Endothelial cell of umbilical vein (primary cell): Measurements from ENCODE around the gene WDR27. TPM values are rescaled to one million over a fixed set of nuclear protein-coding genes. Genes with fewer than 3 reads are reported as not detected.

Experiments
- BruUV-seq: library from RNA; stranded (reverse); fragments of 400-500 nt; replicated peaks from 2 replicates; lab custom pipeline; 2021; lab: Mats Ljungman, UMichigan
- CTCF ChIA-PET: fragments of 300-600, 350-600 bp; sonication (Branson Sonifier 250); formaldehyde crosslinking; loops from one replicate; lab custom pipeline; 2021; ENCODE audit warnings: antibody characterized with exemption, inconsistent platforms; lab: Charles Lee
- POLR2A ChIA-PET: fragments of 300-600, 350-600 bp; sonication (Branson Sonifier 250); formaldehyde crosslinking; loops from one replicate; lab custom pipeline; 2021; ENCODE audit warnings: antibody characterized with exemption, inconsistent platforms; lab: Charles Lee
- DNase-seq: peaks from one replicate; pipeline ENCODE4 v3.0.0-alpha.2; 2011; ENCODE audit warnings: low read depth, low spot score
- FAIRE-seq: peaks from 2 replicates; lab custom pipeline; 2011; peaks lifted over from hg19 to GRCh38; lab: Jason Lieb, UNC
- H2AFZ ChIP-seq: 2 replicates; pipeline ENCODE4 v1.6.0; 2012; ENCODE audit warnings: low read depth, low read length, control low read depth, inconsistent platforms
- H3K27ac ChIP-seq: 2 replicates; pipeline ENCODE4 v1.5.1; 2011; ENCODE audit warnings: low read depth, mild to moderate bottlenecking, control low read depth, low read length, moderate library complexity; ENCODE audit not compliant: insufficient read depth
- H3K27me3 ChIP-seq, 2 experiments: 2 replicates each; pipeline versions ENCODE4 v1.6.0 to v1.6.1; 2011; ENCODE audit warnings: low read length in 2 of 2, mixed read lengths in 1 of 2; ENCODE audit not compliant: control insufficient read depth in 2 of 2, insufficient read depth in 2 of 2
- H3K36me3 ChIP-seq, 2 experiments: 2 replicates in 1 of 2; 3 replicates in 1 of 2; pipeline ENCODE4 v1.5.1; 2011; ENCODE audit warnings: low read length in 2 of 2, mild to moderate bottlenecking in 1 of 2, moderate library complexity in 1 of 2; ENCODE audit not compliant: control insufficient read depth in 2 of 2, insufficient read depth in 2 of 2; ENCODE audit errors: extremely low read depth in 1 of 2
- H3K4me1 ChIP-seq: 3 replicates; pipeline ENCODE4 v1.5.1; 2011; ENCODE audit warnings: mild to moderate bottlenecking, low read length; ENCODE audit not compliant: control insufficient read depth, insufficient read depth; ENCODE audit errors: extremely low read depth
- H3K4me2 ChIP-seq: 2 replicates; pipeline ENCODE4 v1.6.1; 2011; ENCODE audit warnings: low read length, control low read depth, mixed read lengths; ENCODE audit not compliant: insufficient read depth
- H3K4me3 ChIP-seq, 3 experiments: fragments of 200-600 bp in 1 of 3; sonication (generic), shearing (Covaris generic) in 1 of 3; replicated peaks in 1 of 3; 2 replicates each; pipeline ENCODE4 v1.5.1; 2011 to 2016; ENCODE audit warnings: control low read depth in 3 of 3, low read length in 3 of 3, mild to moderate bottlenecking in 2 of 3, inconsistent platforms in 1 of 3, low read depth in 1 of 3, moderate library complexity in 1 of 3; ENCODE audit not compliant: insufficient read depth in 1 of 3
- H3K79me2 ChIP-seq: 2 replicates; pipeline ENCODE4 v1.6.0; 2012; ENCODE audit warnings: low read length, inconsistent platforms; ENCODE audit not compliant: control insufficient read depth, insufficient read depth
- H3K9ac ChIP-seq: replicated peaks from 2 replicates; pipeline ENCODE3; 2011; ENCODE audit warnings: low read length, control low read depth; ENCODE audit not compliant: insufficient read depth; ENCODE audit errors: extremely low read depth
- H3K9me1 ChIP-seq: replicated peaks from 3 replicates; pipeline ENCODE4 v1.6.0; 2011; ENCODE audit warnings: mild to moderate bottlenecking, low read length; ENCODE audit not compliant: control insufficient read depth, insufficient read depth; ENCODE audit errors: extremely low read depth
- H3K9me3 ChIP-seq: replicated peaks from 2 replicates; pipeline ENCODE4 v1.5.1; 2012; ENCODE audit warnings: low read length, inconsistent platforms; ENCODE audit not compliant: control insufficient read depth, insufficient read depth
- H4K20me1 ChIP-seq: replicated peaks from 2 replicates; pipeline ENCODE3; 2011; ENCODE audit warnings: mild to moderate bottlenecking, low read length; ENCODE audit not compliant: control insufficient read depth, insufficient read depth; ENCODE audit errors: extremely low read depth
- CTCF ChIP-seq, 2 donors: IDR thresholded peaks; 1 replicate in 1 of 2; 2 replicates in 1 of 2; pipeline ENCODE4 v1.5.1; 2011; ENCODE audit warnings: low read length in 2 of 2, mild to moderate bottlenecking in 2 of 2, moderate library complexity in 2 of 2, control low read depth in 1 of 2, inconsistent platforms in 1 of 2, low read depth in 1 of 2; ENCODE audit not compliant: insufficient read depth in 1 of 2; ENCODE audit errors: extremely low read depth in 1 of 2
- EZH2 ChIP-seq: IDR thresholded peaks from 2 replicates; pipeline ENCODE4 v1.6.1; 2012; ENCODE audit warnings: borderline replicate concordance, low read depth, mild to moderate bottlenecking, moderate library complexity, low read length, inconsistent platforms; ENCODE audit not compliant: severe bottlenecking
- FOS ChIP-seq: IDR thresholded peaks from 2 replicates; pipeline ENCODE4 v1.6.1; 2011; ENCODE audit warnings: mild to moderate bottlenecking, low read length, moderate library complexity, borderline replicate concordance; ENCODE audit not compliant: insufficient read depth
- GATA2 ChIP-seq: IDR thresholded peaks from 2 replicates; pipeline ENCODE4 v1.7.0; 2011; ENCODE audit warnings: low read depth, mild to moderate bottlenecking, moderate library complexity, mixed read lengths, low read length; ENCODE audit not compliant: insufficient read length, insufficient read depth
- JUN ChIP-seq: IDR thresholded peaks from 2 replicates; pipeline ENCODE4 v1.6.1; 2011; ENCODE audit warnings: borderline replicate concordance, low read depth; ENCODE audit not compliant: insufficient read length, insufficient read depth
- MYC ChIP-seq: IDR thresholded peaks from one replicate; pipeline ENCODE4 v1.6.1; 2011; ENCODE audit warnings: mild to moderate bottlenecking, low read depth, low read length
- POLR2A ChIP-seq: IDR thresholded peaks from 2 replicates; pipeline ENCODE4 v1.6.1; 2012; ENCODE audit warnings: low read depth, mild to moderate bottlenecking, control low read depth, low read length
- POLR2AphosphoS5 ChIP-seq: IDR thresholded peaks from 2 replicates; pipeline ENCODE4 v1.6.1; 2012; ENCODE audit warnings: low read depth, mild to moderate bottlenecking, control low read depth, low read length, moderate library complexity; ENCODE audit not compliant: insufficient read depth
- dilution Hi-C: fragments of 300-500 bp; cut with MboI; formaldehyde crosslinking; loops from one replicate; pipeline ENCODE4 v1.15.0; 2019; ENCODE audit warnings: low sequenced_read_pairs; ENCODE audit not compliant: extremely low pct_ligation_motif_present
- intact Hi-C: fragments of 100-400 bp; cut with micrococcal nuclease; formaldehyde crosslinking; loops from one replicate; pipeline ENCODE4 v1.10.0; 2022
- polyA plus RNA-seq, 4 experiments: library from polyadenylated mRNA; depleted of rRNA in 3 of 4; stranded (reverse) in 3 of 4; unstranded in 1 of 4; fragments of >200 nt; gene quantifications; 2 replicates each; pipeline versions ENCODE4 v1.2.1 to v1.2.3, GENCODE V29; 2011 to 2012; ENCODE audit warnings: missing spikeins in 1 of 4
- total RNA-seq: library from RNA; stranded (reverse); gene quantifications from 2 replicates; pipeline ENCODE4 v1.2.3, GENCODE V29; 2021
- TF ChIP-seq, protein P1 (sequence below): IDR thresholded peaks from 2 replicates; pipeline ENCODE4 v1.6.1; 2011; ENCODE audit not compliant: insufficient read depth, insufficient read length

WDR27 gene
- total and polyA plus RNA-seq, 2 donors (not counting 3 experiments of a cell fraction or from before 2014, with no cell fraction given) = 60.1 to 69.7 TPM

GRCh38 chr6:169650959-169651292, 50.9 kb downstream of the WDR27 start:
- Histone ChIP-seq H3K79me2 (no peaks in the 10 kb centered on the region), H3K36me3 (no peaks in the 10 kb centered on the region), H3K9ac (no peak overlapping the region), H3K9me3 (no peaks in the 10 kb centered on the region), H4K20me1 (no peaks in the 10 kb centered on the region), H3K4me2 (no peak overlapping the region), H3K4me3 (no peak overlapping the region), H3K27me3 (no peaks in the 10 kb centered on the region), H3K27ac (no peak overlapping the region), H3K9me1 (no peaks in the 10 kb centered on the region), H2AFZ (no peak overlapping the region), H3K4me1 (no peaks in the 10 kb centered on the region)
- dilution Hi-C loops = no loop called here
- intact Hi-C loops = loop anchor here (10.0 kb wide), 1 partner anchor 226 kb away; no protein-coding TSS in a partner anchor
- no peak for TF ChIP-seq JUN
- TF ChIP-seq MYC = no peak
- no peak for TF ChIP-seq FOS
- TF ChIP-seq POLR2A = no peak
- no peak for TF ChIP-seq EZH2
- TF ChIP-seq, protein P1, sequence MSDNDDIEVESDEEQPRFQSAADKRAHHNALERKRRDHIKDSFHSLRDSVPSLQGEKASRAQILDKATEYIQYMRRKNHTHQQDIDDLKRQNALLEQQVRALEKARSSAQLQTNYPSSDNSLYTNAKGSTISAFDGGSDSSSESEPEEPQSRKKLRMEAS = no peak
- no peak for TF ChIP-seq GATA2
- no peak for TF ChIP-seq POLR2AphosphoS5
- TF ChIP-seq CTCF (IDR thresholded peaks at IDR 0.05; ENCODE audit: extremely low read depth in 1 of 2, insufficient read depth in 1 of 2, low read depth in 1 of 2, low read length in 2 of 2) = no peak
- no peak for DNase-seq
- POLR2A ChIA-PET = no interaction called here
- CTCF ChIA-PET = no interaction called here
- BruUV-seq = no TSS peak
- FAIRE-seq = no peak
